ENCODE results near the gene HOXA9.

- TF ChIP-seq ZFP30 (CRISPR knock-in tag; IDR thresholded peaks at IDR 0.05) (no peak), PATZ1 (CRISPR knock-in tag; IDR thresholded peaks at IDR 0.05; ENCODE audit: borderline replicate concordance) (no peak), BACH2 (CRISPR knock-in tag; IDR thresholded peaks at IDR 0.05; ENCODE audit: borderline replicate concordance) (no peak), ARNTL (CRISPR knock-in tag; IDR thresholded peaks at IDR 0.05; ENCODE audit: borderline replicate concordance, low read depth) (no peak)
Measured at GRCh38 chr7:27185013-27185853, 19.9 kb upstream of the HOXA9 start, which contains the start of gene HOXA11.
